HG03066 (cell line): Measurements from ENCODE around the gene RIPK4.
"Not testable (repeated sequence)": the region's sequence is repeated elsewhere in the genome, so short reads cannot be mapped to it uniquely, and the experiment has no call there.

Experiments used
- ATAC-seq: cut with Tn5 transposase; IDR thresholded peaks from one replicate; pipeline ENCODE4 v1.9.1; 2021; ENCODE audit warnings: low read depth; ENCODE audit not compliant: unreplicated experiment

RIPK4 gene

GRCh38 chr21:41741253-41742072, 25.4 kb downstream of the RIPK4 start:
- ATAC-seq, result no peak

DNA sequence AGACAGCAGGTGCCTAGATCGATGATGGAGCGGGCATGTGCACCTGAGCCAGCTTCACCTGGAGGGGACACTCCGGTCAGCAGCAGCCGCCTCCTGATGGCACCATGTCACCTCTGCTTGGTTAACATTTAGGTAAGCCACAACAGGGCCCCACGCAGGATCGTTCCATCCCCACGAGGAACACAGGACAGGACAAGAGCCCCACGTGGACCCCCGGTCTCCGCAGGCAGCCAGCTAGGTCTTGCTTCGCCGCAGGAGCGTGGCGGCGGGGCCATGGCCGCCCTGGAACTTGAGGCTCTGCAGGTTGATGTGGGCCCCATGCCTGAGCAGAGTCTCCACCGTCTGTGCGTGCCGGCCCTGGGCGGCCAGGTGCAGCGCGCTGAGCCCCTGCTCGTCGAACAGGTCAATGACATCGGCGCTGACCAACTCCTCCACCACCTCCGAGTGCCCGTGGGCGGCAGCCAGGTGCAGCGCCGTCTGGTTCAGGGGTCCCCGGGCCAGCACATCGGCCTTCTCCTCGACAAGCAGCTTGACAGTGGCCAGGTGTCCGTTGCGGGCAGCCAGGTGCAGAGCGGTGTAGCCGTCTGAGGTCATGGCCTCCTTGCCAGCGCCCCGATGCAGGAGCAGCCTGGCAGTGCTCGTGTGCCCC, 26.1 kb downstream of the RIPK4 start:
- no peak for ATAC-seq

- no peak for ATAC-seq
Observed at GRCh38 chr21:41739936-41740335, 26.9 kb downstream of the RIPK4 start.

DNA sequence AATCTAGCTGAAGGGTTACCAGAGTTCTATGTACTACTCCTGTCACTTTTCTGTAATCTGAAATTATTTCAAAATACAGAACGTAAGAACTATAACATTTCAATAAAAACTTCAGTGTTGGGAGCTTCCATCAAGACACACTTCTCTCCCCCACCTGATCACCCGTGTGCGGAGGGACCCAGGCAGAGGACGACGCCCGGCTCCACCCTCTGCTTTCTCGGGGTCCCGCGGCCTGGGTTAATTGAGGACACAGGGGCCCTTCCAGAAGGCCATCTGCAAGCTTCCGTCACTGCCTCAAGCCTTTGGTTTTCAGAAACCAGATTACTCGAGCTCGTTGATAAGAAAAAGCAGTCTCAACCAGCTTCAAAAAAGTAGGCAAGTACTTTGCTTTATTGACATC, 27.8 kb downstream of the RIPK4 start:
- no peak for ATAC-seq

- ATAC-seq, result no peak
Observed at GRCh38 chr21:41737651-41738324, 29.1 kb downstream of the RIPK4 start.

- no peak for ATAC-seq
Observed at GRCh38 chr21:41736423-41736822, 30.4 kb downstream of the RIPK4 start.

GRCh38 chr21:41733951-41734689, 32.7 kb downstream of the RIPK4 start:
- no peak for ATAC-seq

GRCh38 chr21:41731081-41731480, 35.8 kb downstream of the RIPK4 start:
- ATAC-seq, result no peak

- no peak for ATAC-seq
Observed at GRCh38 chr21:41730367-41730765, 36.5 kb downstream of the RIPK4 start.

- no peak for ATAC-seq
Observed at GRCh38 chr21:41729701-41730366, 37.0 kb downstream of the RIPK4 start.

DNA sequence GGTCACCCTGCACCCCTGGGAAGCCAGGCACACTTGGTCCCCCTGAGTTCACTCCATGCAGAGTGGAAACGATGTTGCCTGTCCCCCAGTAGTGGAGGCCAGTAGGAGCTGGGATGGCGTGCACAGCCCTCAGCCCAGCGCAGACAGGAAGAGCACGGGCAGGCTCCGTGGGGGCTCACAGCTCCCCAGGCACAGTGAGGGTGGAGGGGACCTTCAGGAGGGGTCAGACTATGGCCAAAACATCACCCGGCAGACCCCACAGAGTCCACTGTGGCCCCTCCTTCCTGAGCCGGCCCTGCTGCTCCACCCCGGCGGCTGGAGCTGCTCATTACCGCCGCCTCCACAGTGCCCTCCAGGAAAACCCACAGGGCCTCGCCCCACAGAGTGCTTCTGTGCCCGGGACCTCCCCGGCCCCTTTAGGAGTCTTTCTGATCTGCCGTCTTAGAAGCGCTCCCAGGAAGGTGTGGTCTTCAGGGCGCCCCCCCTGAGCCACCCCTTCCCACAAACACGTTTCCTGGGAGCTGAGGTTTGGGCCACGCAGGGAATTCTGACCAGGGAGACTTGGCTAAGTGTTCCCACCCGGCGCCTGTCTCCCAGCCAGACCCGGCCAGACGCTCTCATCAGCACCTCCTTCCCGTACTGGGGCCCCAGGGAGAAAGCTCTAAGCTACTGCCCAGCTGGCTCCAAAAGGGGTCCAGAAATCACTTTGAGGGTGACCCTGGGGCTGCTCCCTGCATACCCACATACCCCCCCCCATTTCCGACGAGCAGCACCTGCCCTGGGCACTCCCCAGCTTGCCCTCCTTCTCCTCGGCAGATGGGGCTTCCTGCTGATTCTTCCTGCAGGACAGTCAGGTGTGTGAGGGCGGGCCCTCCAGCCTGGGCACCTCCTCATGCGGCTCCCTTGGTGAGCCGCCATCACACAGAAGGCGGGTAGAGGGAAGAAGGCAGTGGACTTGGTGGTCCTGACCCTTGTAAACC, 38.8 kb downstream of the RIPK4 start:
- ATAC-seq, result no peak

GRCh38 chr21:41726970-41727783, 39.7 kb downstream of the RIPK4 start:
- ATAC-seq, result no peak

DNA sequence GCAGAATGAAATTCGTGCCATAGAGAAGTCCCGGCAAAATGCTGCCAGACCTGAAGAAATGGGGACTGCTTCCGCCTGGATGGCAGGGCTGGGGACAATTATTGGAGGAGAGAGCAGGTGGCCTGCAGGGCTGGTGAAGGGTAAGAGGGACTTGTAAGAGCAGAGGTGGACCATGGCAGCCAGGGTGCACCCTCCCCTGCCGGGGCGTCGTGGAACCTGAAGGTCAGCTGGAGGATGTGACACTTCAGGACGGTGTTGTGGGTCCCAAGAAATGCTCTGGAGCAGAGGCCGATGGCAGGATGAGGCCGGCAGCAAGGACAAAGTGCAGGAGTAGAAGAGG, 40.3 kb downstream of the RIPK4 start:
- ATAC-seq, result no peak

DNA sequence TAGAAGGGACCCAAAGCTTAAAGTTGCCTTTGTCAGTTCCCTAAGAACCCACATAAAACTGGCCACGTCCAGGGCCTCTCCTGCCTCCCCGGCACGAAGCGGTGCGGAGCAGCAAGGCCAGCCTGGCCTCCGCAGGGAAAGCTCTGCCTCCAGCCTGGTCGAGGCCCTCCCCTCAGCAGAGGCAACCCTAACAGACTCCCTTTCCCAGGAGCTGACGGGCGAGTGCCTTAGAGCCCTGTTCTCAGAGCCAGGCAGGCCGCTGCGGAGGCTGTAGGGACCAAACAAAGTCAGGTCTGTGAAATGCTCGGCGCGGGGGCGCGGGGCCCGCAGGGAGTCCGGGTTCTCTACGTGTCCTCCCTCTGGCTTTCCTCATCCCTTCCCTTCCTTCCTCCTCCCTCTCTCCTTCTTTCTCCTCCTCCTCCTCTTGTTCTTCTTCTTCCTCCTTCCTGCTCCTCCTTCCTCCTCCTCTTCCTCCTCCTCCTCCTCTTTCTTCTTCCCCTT, 40.7 kb downstream of the RIPK4 start:
- ATAC-seq, result no peak

DNA sequence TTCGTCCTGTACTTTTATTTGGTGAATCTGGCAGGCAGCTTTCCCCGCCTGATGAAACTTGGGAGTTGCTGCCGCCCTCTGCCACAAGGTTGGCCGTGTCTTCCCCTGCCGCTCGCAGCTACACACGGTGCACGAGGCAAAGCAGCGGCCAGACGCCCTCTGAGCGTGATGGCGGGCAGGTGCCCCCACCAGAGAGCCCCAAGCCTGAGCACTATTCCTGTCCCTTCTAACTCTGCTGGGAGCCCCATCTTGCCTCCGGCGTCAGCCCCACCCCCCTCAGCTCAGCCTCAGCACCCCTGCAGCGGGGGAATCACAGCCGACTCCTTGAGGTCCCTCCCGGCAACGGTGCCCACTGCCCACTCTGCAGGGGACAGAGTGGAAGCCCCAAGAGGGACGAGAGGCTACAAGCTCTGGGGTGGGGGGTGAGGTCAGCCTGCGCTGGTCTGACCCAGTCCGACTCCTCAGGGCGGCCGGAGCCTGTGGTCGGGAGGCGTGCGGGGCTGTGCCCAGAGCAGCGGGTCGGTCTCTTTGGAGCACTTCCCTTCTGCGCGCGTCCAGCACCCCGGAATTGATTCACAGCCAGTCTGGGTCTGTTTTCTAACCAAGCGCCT, 41.3 kb downstream of the RIPK4 start:
- ATAC-seq, result no peak

DNA sequence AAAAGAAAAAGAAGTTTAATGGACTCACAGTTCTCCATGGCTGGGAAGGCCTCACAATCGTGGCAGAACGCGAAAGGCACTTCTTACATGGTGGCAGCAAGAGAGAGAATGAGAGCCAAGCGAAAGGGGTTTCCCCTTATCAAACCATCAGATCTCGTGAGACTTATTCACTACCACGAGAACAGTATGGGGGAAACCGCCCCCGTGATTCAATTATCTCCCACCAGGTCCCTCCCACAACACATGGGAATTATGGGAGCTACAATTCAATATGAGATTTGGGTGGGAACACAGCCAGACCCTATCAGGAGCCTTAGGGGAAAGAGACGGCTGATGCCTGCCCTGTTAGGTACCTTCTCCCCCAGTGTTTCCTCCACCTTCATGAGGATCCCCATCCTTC, 43.0 kb downstream of the RIPK4 start:
- ATAC-seq, result not testable (repeated sequence)

- no peak for ATAC-seq
Observed at GRCh38 chr21:41722052-41723018, 44.5 kb downstream of the RIPK4 start.
